Osteoblast (primary cell): ENCODE measurements around the gene TNS4. TPM values are rescaled to one million over a fixed set of nuclear protein-coding genes. Genes with fewer than 3 reads are reported as not detected.

Experiments
- DNase-seq: peaks from one replicate; pipeline ENCODE4 v3.0.0; 2011; ENCODE audit warnings: low spot score, mixed read lengths; ENCODE audit not compliant: insufficient read length; ENCODE audit errors: missing footprints
- H2AFZ ChIP-seq: 2 replicates; pipeline ENCODE4 v1.6.0; 2011; ENCODE audit warnings: mild to moderate bottlenecking, low read length
- H3K27ac ChIP-seq: 2 replicates; pipeline ENCODE4 v1.5.1; 2011; ENCODE audit warnings: mild to moderate bottlenecking, low read depth, low read length, moderate library complexity
- H3K27me3 ChIP-seq: 2 replicates; pipeline ENCODE4 v1.6.0; 2012; ENCODE audit warnings: mild to moderate bottlenecking, control low read depth, inconsistent platforms, low read length, moderate library complexity; ENCODE audit not compliant: insufficient read depth
- H3K36me3 ChIP-seq: 2 replicates; pipeline ENCODE4 v1.5.1; 2011; ENCODE audit warnings: mild to moderate bottlenecking, low read length, control low read depth, moderate library complexity; ENCODE audit not compliant: insufficient read depth
- H3K4me1 ChIP-seq: 2 replicates; pipeline ENCODE4 v1.5.1; 2011; ENCODE audit warnings: mild to moderate bottlenecking, low read length, control low read depth, moderate library complexity; ENCODE audit not compliant: insufficient read depth
- H3K4me2 ChIP-seq: 2 replicates; pipeline ENCODE4 v1.6.0; 2011; ENCODE audit warnings: mild to moderate bottlenecking, low read length; ENCODE audit not compliant: insufficient read depth
- H3K4me3 ChIP-seq: fragments of 200-600 bp; sonication (generic); 3 replicates; pipeline ENCODE4 v1.5.1; 2012; ENCODE audit warnings: mild to moderate bottlenecking, low read length, inconsistent platforms; ENCODE audit not compliant: insufficient read depth
- H3K79me2 ChIP-seq: 2 replicates; pipeline ENCODE4 v1.6.0; 2012; ENCODE audit warnings: mild to moderate bottlenecking, low read length, control low read depth, inconsistent platforms; ENCODE audit not compliant: insufficient read depth
- H3K9me3 ChIP-seq: 2 replicates; pipeline ENCODE4 v1.5.1; 2011; ENCODE audit warnings: low read depth, low read length, control low read depth
- H4K20me1 ChIP-seq: 2 replicates; pipeline ENCODE4 v1.6.0; 2012; ENCODE audit warnings: mild to moderate bottlenecking, low read length, control low read depth; ENCODE audit not compliant: insufficient read depth
- total RNA-seq: library from RNA; depleted of rRNA; stranded (reverse); fragments of >200 nt; gene quantifications from 2 replicates; pipeline ENCODE4 v1.2.3, GENCODE V29; 2012
- TF ChIP-seq, protein P1 (sequence below): IDR thresholded peaks from 2 replicates; pipeline ENCODE4 v1.5.1; 2011; ENCODE audit warnings: mild to moderate bottlenecking, low read depth, low read length, moderate library complexity; ENCODE audit errors: extremely low read depth

Gene TNS4
- total RNA-seq, 1 donor, result under 0.01 TPM

DNA sequence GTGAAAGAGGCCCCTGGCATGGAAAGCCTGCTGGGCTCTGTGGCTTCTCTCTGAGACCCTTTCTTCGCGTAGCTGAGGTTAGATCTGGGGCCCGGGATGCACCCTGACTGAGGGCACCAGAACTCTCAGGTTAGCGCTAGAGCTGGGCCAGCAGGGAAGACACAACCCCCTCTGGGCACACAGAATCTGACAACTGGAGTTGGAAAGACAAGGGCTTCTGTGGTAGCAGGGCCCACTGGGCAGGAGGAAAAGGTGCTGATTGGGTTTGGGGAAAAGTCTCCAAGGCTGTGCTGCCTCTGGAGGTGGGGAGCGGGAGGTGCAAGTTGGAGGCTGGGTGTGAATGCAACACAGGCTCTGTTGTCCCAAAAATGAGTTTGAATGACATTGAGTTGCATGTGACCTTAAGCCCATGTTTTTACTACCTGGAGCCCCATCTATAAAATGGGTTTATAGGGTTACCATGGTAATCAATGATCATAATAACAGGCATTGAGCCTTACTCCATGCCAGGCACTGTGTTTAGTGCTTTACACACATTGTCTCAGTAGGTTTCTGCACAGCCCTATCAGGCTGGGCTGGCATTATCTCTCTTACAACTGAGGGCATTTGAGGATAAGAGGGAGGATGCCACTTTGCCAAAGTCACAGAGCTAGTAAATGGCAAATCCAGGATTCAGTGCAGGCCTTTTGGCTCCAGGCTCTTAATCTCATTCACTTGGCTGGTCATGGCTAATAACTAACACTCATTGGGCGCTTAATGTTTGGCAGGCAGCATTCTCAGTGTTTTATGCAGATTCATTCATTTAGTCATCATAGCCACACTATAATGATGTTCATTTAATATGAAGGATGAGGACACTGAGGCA is 67.6 kb downstream of the TNS4 start:
- H3K36me3 ChIP-seq, result no peaks in the 10 kb centered on the region
- no peak overlapping the region for H3K4me3 ChIP-seq
- TF ChIP-seq, protein P1, sequence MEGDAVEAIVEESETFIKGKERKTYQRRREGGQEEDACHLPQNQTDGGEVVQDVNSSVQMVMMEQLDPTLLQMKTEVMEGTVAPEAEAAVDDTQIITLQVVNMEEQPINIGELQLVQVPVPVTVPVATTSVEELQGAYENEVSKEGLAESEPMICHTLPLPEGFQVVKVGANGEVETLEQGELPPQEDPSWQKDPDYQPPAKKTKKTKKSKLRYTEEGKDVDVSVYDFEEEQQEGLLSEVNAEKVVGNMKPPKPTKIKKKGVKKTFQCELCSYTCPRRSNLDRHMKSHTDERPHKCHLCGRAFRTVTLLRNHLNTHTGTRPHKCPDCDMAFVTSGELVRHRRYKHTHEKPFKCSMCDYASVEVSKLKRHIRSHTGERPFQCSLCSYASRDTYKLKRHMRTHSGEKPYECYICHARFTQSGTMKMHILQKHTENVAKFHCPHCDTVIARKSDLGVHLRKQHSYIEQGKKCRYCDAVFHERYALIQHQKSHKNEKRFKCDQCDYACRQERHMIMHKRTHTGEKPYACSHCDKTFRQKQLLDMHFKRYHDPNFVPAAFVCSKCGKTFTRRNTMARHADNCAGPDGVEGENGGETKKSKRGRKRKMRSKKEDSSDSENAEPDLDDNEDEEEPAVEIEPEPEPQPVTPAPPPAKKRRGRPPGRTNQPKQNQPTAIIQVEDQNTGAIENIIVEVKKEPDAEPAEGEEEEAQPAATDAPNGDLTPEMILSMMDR, result peak; percentile 51
- H3K27me3 ChIP-seq, result no peaks in the 10 kb centered on the region
- H4K20me1 ChIP-seq, result no peaks in the 10 kb centered on the region
- peaks cover 9% of the 10 kb centered on the region for H3K4me1 ChIP-seq
- H2AFZ ChIP-seq, result peak overlapping the region; percentile 86
- H3K4me2 ChIP-seq, result no peak overlapping the region
- DNase-seq, result peak; percentile 58
- peak overlapping the region; percentile 2 for H3K27ac ChIP-seq
- no peaks in the 10 kb centered on the region for H3K79me2 ChIP-seq
- H3K9me3 ChIP-seq, result no peaks in the 10 kb centered on the region

DNA sequence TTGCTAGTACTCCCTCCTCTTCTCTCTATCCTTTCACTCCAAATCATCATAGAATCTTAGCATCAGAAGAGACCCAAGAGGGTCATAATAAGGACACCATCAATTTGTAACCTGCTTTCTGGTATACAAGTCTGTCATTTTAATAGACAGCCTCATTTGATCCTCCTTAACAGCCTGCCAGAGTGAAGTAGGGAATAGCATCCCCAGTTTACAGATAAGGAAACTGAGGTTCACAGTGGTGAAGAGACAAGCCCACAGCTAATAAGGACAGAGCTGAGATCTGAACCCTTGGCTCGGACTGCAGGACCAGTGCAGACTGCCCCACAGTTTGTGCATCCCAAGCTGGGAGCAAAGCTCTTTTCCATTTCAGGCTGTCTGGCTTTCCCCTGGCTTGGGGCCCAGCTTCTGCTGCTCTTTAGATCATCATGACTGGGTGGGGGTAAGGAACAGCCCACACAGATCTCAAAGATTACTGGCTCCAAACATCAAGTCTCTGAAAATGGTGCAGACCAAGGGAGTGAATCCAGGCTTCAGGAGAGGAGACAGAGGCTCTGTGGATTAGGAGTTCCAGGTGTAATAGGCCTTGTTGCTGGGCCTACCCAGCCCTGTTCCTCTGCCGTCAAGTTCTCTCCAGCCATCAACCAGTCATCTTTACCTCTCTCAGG is 68.4 kb downstream of the TNS4 start:
- H3K4me2 ChIP-seq, result no peak overlapping the region
- H3K4me3 ChIP-seq, result no peak overlapping the region
- H4K20me1 ChIP-seq, result no peaks in the 10 kb centered on the region
- TF ChIP-seq, protein P1, result no peak
- no peaks in the 10 kb centered on the region for H3K27me3 ChIP-seq
- H3K9me3 ChIP-seq, result no peaks in the 10 kb centered on the region
- H3K4me1 ChIP-seq, result peaks cover 9% of the 10 kb centered on the region
- no peaks in the 10 kb centered on the region for H3K36me3 ChIP-seq
- H3K27ac ChIP-seq, result peak overlapping the region; percentile 2
- peak overlapping the region; percentile 86 for H2AFZ ChIP-seq
- H3K79me2 ChIP-seq, result no peaks in the 10 kb centered on the region
- peak; percentile 91 for DNase-seq

DNA sequence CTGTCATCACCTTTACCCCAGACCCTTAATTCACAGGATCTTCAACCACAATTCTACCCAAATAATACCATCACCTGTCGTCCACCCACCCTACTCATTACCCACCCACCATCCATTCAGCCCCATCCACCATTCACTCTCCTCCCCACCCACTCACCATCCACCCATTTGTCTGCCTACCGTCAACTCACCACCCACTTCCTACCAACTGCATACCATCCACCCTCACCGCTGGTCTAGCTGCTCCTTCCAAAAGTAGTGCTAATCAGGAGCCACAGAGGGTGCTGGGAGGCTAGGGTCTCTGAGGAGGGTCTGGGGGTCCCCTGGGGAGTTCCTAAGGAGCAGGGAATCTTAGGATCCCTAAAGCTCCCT is 70.2 kb downstream of the TNS4 start:
- peaks cover 9% of the 10 kb centered on the region for H3K4me1 ChIP-seq
- no peaks in the 10 kb centered on the region for H3K79me2 ChIP-seq
- no peak overlapping the region for H3K4me2 ChIP-seq
- TF ChIP-seq, protein P1, result no peak
- no peaks in the 10 kb centered on the region for H3K9me3 ChIP-seq
- H3K36me3 ChIP-seq, result no peaks in the 10 kb centered on the region
- no peak overlapping the region for H2AFZ ChIP-seq
- no peak overlapping the region for H3K4me3 ChIP-seq
- H3K27ac ChIP-seq, result no peak overlapping the region
- no peaks in the 10 kb centered on the region for H3K27me3 ChIP-seq
- no peak for DNase-seq
- H4K20me1 ChIP-seq, result no peaks in the 10 kb centered on the region
